ENCODE results near the gene SAMD11.
"Not testable (repeated sequence)": the region's sequence is repeated elsewhere in the genome, so short reads cannot be mapped to it uniquely, and the experiment has no call there.

SAMD11 gene

GRCh38 chr1:923131-923990 is at the start of gene SAMD11:
Gene SAMD11, plus strand, starts transcription at chr1:923923. Its CDS starts 509 bp downstream, at chr1:924432.
- DNase-seq, result peak; percentile 77

- not testable (repeated sequence) for DNase-seq
Observed at GRCh38 chr1:876428-877208, 47.1 kb upstream of the SAMD11 start.

- DNase-seq, result not testable (repeated sequence)
Observed at GRCh38 chr1:877209-877986, 46.3 kb upstream of the SAMD11 start.

- DNase-seq, result not testable (repeated sequence)
Observed at GRCh38 chr1:880511-880910, 43.2 kb upstream of the SAMD11 start.

- DNase-seq, result not testable (repeated sequence)
Observed at GRCh38 chr1:880915-881314, 42.8 kb upstream of the SAMD11 start.

GRCh38 chr1:886311-886710 is 37.4 kb upstream of the SAMD11 start:
- no peak for DNase-seq

- DNase-seq, result no peak
Observed at GRCh38 chr1:886760-887159, 37.0 kb upstream of the SAMD11 start.

GRCh38 chr1:888297-888696 is 35.4 kb upstream of the SAMD11 start:
- no peak for DNase-seq

- DNase-seq, result not testable (repeated sequence)
Observed at GRCh38 chr1:889774-890173, 33.9 kb upstream of the SAMD11 start.

- DNase-seq, result not testable (repeated sequence)
Observed at GRCh38 chr1:890234-890633, 33.5 kb upstream of the SAMD11 start.

GRCh38 chr1:890661-891060 is 33.1 kb upstream of the SAMD11 start:
- no peak for DNase-seq

GRCh38 chr1:897226-897625 is 26.5 kb upstream of the SAMD11 start:
- no peak for DNase-seq

- DNase-seq, result not testable (repeated sequence)
Observed at GRCh38 chr1:897951-898350, 25.8 kb upstream of the SAMD11 start.

GRCh38 chr1:899636-900317 is 23.9 kb upstream of the SAMD11 start:
- no peak for DNase-seq

- no peak for DNase-seq
Observed at GRCh38 chr1:901108-901859, 22.4 kb upstream of the SAMD11 start.

- no peak for DNase-seq
Observed at GRCh38 chr1:902802-903201, 20.9 kb upstream of the SAMD11 start.

GRCh38 chr1:903305-903704 is 20.4 kb upstream of the SAMD11 start:
- DNase-seq, result no peak

- DNase-seq, result no peak
Observed at GRCh38 chr1:903721-904271, 19.9 kb upstream of the SAMD11 start.

GRCh38 chr1:904310-904950 is 19.3 kb upstream of the SAMD11 start:
- DNase-seq, result peak; percentile 76

- DNase-seq, result no peak
Observed at GRCh38 chr1:905071-905749, 18.5 kb upstream of the SAMD11 start.
